HG03060 (cell line): Measurements from ENCODE around the gene USP37.
A peak's percentile ranks its signal among the peaks of the same experiment; 100 is the strongest.
"Not testable (repeated sequence)": the region's sequence is repeated elsewhere in the genome, so short reads cannot be mapped to it uniquely, and the experiment has no call there.

ENCODE experiments used
- ATAC-seq: cut with Tn5 transposase; IDR thresholded peaks from one replicate; pipeline ENCODE4 v1.9.1; 2021; ENCODE audit warnings: low read depth, moderate number of reproducible peaks; ENCODE audit not compliant: unreplicated experiment

USP37 gene

GRCh38 chr2:218554225-218554624 is 13.9 kb downstream of the USP37 start:
- ATAC-seq = not testable (repeated sequence)

- ATAC-seq = no peak
Measured at GRCh38 chr2:218547978-218548377, 20.2 kb downstream of the USP37 start.

GRCh38 chr2:218547511-218547910 is 20.6 kb downstream of the USP37 start:
- no peak for ATAC-seq

GRCh38 chr2:218546012-218546411 is 22.1 kb downstream of the USP37 start:
- no peak for ATAC-seq

GRCh38 chr2:218540015-218540414 is 28.1 kb downstream of the USP37 start:
- ATAC-seq = no peak

- ATAC-seq = no peak
Measured at GRCh38 chr2:218536804-218537494, 31.2 kb downstream of the USP37 start.

- no peak for ATAC-seq
Measured at GRCh38 chr2:218529990-218530389, 38.2 kb downstream of the USP37 start.

GRCh38 chr2:218528409-218528808 is 39.7 kb downstream of the USP37 start:
- ATAC-seq = not testable (repeated sequence)

GRCh38 chr2:218523651-218524050 is 44.5 kb downstream of the USP37 start:
- no peak for ATAC-seq

- ATAC-seq = no peak
Measured at GRCh38 chr2:218518876-218519275, 49.3 kb downstream of the USP37 start.

- ATAC-seq = peak; percentile 43
Measured at GRCh38 chr2:218517434-218518206, 50.5 kb downstream of the USP37 start.

GRCh38 chr2:218516614-218517013 is 51.5 kb downstream of the USP37 start:
- no peak for ATAC-seq

- no peak for ATAC-seq
Measured at GRCh38 chr2:218513676-218514075, 54.5 kb downstream of the USP37 start.

- ATAC-seq = no peak
Measured at GRCh38 chr2:218508299-218508698, 59.9 kb downstream of the USP37 start.

- ATAC-seq = no peak
Measured at GRCh38 chr2:218505754-218506371, 62.3 kb downstream of the USP37 start.

GRCh38 chr2:218501665-218502064 is 66.5 kb downstream of the USP37 start:
- ATAC-seq = no peak

GRCh38 chr2:218500501-218501060 is 67.6 kb downstream of the USP37 start:
- no peak for ATAC-seq

- ATAC-seq = no peak
Measured at GRCh38 chr2:218485986-218486667, 82.0 kb downstream of the USP37 start.

GRCh38 chr2:218482651-218483050 is 85.5 kb downstream of the USP37 start:
- no peak for ATAC-seq

GRCh38 chr2:218479595-218479994 is 88.6 kb downstream of the USP37 start:
- no peak for ATAC-seq

GRCh38 chr2:218478544-218478943 is 89.6 kb downstream of the USP37 start:
- ATAC-seq = no peak
